GM18499 (cell line): ENCODE results near the gene KCNJ12.
A peak's percentile ranks its signal among the peaks of the same experiment; 100 is the strongest.
"Not testable (repeated sequence)": the region's sequence is repeated elsewhere in the genome, so short reads cannot be mapped to it uniquely, and the experiment has no call there.

Experiments used
- ATAC-seq: cut with Tn5 transposase; IDR thresholded peaks from one replicate; pipeline ENCODE4 v1.9.1; 2021; ENCODE audit warnings: moderate number of reproducible peaks; ENCODE audit not compliant: insufficient read depth, unreplicated experiment

KCNJ12 gene

DNA sequence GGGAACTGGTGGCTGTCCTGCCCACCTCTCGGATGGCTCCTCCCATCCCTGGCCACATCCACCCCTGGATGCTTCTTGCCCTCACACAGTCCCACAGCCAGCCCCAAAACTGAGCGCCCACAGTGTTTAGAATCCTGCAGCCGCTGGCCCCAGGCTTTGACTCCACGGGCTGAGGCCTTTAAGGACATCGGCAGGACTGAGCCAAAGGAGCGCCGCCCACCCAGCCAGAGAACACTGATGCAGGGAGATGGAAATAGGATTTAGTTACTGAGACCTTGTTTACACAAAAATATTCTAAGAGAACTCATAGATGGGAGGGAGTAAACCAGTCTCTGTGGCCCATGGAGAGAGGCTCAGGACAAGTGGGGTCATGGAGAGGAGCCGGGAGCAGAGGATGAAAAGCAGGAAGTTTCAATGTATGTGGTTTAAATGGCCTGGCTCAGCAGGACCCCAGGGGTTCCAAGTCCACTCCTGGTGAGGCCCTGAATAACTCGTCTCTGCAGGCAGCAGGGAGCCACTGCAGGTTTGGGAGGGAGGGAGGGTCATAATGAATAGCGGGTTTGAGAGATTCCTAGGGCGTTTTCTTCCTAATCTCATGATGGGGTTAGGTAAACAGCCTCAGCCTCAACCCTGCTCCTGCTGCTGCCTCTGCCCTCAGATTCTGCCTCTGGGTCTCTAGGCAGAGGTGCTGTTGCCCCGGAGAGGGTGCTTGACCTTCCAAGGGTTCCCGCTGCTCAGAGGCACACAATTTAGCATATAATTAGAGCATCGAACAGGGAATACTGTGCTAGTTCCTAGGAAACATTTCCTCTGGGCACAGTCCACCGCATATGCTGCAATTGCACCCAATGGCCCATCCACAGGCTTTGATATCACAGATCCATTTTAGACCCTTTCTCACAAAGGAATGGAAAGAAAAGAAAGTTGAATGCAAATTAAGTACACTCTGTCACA lies 61.0 kb downstream of the KCNJ12 start:
- ATAC-seq = not testable (repeated sequence)

DNA sequence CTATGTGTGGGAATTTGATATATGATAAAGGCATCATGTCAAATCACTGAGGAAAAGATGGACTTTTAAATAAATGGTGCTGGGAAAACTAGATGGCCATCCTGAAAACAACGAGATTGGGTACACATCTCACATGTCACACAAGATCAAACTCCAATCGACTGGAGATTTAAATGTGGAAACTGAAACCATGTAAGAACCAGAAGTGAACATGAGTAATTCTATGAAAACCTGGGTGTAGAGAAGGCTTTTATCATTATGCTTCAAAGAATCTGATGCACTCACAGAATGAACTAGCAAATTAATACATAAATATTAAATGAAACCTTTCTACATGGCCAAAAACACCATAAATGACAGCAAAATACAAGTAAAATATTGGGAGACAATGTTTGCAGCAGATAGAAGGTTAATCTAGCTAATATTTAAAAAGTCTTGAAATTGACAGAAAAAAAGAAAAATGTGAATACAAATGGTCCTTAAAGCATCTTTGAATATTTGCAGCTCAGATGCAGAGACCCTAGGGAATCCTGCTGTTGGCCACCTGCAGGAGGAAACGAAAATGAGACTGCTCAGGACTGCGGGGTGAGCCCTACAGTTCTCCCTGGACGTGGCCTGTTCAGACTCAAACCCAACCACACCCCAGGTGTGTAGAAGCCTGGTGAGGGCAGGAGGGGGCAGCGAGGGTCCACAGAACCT lies 62.3 kb downstream of the KCNJ12 start:
- ATAC-seq = not testable (repeated sequence)

DNA sequence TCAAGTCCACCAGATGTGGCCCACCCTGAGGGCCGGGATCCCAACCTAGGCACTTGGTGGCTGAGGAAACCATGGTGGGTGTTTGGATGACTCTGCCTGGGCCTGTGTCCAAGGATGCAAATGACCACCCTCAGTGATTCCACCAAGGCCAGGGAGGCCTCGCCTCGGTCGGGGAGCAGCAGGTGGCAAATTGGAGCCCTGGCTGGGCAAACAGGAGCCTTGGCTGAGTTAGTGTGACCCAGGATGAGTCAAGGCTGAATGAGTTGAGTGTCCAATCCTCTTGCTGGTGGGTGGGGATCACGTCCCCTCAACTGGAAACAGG lies 62.8 kb downstream of the KCNJ12 start:
- not testable (repeated sequence) for ATAC-seq

DNA sequence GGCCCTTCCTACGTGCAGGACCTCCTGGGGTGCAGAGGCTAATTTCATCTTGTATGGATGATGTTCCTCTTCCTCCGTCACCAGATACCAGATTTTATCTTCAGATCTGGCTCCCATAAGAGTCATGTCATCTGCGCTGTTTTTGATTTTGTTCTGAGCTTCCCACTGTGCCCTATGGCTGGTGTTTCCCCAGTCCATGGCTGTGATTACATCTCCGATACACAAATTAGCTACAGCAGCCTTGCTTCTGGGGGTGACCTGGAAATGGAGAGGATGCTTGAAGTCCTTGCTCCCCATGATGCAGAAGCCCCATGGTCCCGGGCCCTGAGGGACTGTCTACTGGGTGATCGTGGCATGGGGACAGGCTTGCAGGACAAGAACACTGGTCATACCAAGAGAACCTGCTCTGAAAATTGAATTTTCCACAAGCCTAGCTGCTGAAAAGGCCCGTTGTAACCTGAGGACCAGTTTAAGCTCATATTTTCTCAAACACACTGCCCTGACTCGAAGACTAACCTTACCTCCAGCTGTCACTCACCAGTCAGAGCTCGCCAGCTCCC lies 69.0 kb downstream of the KCNJ12 start:
- ATAC-seq = no peak

DNA sequence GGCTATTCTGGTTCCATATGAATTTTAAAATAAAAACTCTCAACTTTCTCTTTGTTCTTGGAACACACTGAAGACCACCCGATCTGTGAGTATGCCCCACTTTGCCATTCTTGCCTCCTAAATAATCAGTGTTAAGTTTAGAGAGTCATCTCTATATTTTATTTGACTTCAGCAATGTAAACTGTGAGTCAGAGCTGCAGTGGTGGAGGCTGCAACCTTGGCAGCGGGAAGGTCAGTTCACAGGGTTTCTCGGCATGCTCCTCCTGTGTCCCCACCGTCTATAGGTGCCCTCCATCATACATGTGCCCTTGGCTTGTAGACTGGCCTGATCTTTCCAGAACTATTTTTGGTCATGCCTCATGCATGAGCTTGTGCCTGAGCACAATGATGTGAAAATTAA lies 71.4 kb downstream of the KCNJ12 start:
- ATAC-seq = not testable (repeated sequence)

DNA sequence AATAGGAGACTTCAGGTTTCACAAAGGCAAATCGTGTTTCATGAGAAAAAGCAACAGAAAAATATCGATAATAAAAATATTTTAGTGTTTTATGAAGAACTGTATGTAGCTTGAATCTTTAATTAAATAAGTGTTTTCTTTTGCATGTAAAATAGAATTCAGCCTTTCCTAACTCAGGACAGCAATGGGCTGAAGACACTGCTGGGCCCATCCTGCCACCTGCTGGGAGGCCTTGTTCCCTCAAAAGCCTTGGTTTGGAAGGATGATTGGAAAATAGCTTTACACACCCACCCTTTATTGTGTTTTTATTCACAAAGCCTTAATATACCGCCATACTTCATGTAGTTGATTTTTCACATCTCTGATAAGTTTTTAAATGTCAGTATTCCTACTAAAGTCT lies 73.7 kb downstream of the KCNJ12 start:
- ATAC-seq = not testable (repeated sequence)

DNA sequence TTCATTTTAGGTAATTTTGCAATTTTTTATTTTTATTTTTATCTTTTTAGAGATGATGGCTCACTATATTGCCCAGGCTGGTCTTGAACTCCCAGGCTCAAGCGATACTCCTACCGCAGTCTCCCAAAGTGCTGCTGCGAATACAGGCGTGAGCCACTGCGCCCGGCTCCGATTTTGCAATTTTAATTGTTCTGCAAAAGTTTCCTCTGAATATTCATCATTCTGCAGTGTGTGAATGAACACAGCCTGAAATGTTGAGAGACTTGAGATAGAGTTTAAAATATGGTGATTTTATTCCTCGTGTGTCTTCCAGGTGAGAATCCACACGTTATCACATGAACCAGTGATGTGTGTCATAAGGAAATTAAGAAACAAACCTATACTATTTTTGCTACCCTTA lies 75.8 kb downstream of the KCNJ12 start:
- ATAC-seq = no peak

DNA sequence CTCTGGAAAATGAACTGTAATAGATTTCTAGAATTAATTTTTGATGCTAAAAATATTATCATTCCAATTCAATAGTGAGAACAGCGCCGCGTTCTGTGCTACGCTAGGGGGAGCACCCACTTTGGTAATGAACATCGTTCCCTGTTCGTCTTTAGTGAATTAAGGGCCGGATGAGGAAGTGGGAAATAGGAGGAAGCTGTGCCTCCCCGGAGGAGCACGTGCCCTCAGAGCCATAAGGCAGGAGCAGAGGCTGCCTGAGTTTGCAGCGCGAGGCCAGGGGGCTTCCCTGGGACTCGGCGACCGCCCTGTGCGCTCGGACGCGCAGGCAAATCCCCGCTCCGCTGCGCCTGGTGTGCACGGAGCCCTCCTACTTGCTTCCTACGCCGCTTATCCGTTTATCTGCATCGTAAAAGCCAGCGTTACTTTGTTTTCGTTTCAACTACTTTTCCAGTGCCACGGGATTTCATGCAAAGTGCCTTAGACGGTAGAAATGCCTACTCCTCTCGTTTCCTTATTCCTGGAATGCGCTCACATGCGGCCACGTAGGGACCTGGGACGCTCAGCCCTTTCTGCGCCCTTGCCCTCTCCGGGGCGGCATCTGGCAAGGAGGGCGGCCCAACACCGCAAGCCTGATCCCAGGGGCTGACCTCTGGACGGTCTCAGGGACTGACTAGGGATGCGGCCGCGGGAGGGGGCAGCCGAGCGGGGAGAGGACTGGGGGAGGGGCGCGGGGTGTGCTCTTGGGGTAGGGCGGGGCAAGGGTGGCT lies 76.4 kb downstream of the KCNJ12 start:
- no peak for ATAC-seq

DNA sequence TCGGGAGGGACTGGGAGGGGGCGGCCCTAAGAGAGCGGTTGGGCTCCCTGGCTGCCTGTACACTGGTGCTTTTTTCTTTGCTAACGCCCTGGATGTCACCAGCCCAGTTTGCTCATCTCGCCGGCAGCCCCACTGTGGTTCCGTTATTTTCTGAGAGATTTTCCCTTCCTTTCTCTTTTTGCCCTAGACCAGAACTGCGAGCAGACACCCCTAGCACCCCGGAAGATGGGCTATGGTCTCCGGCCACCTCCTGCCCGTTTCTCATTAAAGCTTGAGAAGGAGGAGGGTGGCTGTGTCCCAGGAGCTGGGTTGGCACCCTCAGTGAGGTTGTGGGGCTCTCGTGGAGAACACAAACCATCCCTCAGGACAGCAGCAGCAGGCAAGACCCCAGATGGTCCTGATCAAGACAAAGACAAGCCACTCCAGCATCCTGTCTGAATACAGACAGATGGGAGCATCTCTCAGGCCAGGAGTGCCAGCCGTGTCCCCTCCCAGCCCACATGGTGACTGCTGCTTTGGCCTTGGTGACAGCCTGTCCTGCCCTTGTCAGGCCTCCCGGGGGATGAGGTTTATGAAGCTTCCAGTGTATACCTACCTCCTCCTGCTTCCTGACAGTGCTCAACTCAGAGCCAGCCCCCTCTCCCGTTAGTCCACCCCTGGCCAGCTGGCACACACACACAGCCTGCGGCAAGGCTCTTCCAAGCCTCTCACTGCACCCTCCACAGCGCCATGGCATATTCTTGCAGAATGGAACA lies 77.2 kb downstream of the KCNJ12 start:
- ATAC-seq = no peak

DNA sequence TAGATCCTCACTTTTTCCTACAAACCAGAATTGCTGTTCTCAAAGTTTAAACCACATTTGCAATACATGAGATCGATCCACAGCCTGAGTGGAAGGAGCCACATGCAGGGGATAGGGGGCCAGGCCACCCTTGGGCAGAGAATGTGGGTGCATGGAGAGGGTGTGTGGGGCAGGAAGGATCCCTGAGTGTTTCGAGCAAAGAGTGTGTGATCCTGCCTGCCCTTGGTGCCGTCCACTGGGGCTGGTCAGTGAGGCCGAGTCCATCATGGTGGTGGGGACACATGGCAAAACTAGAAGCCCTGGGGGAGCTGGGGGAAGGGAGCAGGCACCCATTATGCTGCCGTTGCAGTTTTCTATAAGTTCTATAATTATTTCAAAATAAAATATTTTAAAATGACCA lies 77.8 kb downstream of the KCNJ12 start:
- ATAC-seq = not testable (repeated sequence)

DNA sequence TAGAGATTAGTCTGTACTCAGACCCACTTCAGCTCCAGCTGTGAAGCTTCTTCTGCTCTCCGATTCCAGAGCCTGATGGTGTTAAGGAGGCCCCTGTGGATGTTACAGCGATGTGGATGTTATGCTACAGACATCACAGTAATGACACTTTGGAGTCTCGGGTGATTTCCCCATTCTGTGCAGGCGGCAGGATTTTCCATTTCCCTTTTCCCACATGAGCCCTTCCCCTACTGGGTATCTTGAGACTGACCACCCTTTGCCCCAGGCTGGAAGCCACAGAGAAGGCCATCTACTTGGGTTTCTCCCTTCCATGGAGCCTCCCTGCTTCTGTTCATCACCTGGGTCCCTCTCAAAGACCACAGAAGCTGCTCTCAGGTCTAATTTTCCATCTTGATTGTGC lies 78.3 kb downstream of the KCNJ12 start:
- ATAC-seq = no peak

DNA sequence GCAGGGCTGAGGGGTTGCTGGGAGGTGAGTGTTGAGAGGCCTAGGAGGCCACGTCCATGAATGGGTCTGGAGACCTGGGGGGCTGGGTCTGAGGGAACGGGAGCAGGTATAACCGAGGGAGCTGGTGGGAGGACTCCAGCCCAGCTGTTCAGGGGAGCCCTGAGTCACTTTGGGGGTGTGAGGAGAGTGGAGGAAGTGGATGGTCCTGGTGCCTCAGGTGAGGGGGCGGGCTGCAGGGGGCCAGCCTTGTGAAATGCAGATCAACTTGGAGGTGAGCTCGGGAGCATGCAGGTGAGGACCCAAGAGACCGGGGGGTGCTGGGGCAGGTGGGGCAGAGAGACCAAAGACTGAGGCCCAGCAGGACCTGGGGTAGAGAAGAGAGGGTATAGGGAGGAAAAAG lies 79.6 kb downstream of the KCNJ12 start:
- ATAC-seq = no peak

DNA sequence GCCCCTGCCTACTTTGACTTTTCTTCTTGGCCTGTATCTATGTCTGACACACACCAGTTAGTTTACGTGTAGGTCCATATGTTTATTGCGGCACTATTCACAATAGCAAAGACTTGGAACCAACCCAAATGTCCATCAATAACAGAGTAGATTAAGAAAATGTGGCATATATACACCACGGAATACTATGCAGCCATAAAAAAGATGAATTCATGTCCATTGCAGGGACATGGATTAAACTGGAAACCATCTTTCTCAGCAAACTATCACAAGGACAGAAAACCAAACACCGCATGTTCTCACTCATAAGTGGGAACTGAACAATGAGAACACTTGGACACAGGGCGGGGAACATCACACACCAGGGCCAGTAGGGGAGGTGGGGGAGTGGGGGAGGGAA lies 80.3 kb downstream of the KCNJ12 start:
- ATAC-seq = not testable (repeated sequence)

DNA sequence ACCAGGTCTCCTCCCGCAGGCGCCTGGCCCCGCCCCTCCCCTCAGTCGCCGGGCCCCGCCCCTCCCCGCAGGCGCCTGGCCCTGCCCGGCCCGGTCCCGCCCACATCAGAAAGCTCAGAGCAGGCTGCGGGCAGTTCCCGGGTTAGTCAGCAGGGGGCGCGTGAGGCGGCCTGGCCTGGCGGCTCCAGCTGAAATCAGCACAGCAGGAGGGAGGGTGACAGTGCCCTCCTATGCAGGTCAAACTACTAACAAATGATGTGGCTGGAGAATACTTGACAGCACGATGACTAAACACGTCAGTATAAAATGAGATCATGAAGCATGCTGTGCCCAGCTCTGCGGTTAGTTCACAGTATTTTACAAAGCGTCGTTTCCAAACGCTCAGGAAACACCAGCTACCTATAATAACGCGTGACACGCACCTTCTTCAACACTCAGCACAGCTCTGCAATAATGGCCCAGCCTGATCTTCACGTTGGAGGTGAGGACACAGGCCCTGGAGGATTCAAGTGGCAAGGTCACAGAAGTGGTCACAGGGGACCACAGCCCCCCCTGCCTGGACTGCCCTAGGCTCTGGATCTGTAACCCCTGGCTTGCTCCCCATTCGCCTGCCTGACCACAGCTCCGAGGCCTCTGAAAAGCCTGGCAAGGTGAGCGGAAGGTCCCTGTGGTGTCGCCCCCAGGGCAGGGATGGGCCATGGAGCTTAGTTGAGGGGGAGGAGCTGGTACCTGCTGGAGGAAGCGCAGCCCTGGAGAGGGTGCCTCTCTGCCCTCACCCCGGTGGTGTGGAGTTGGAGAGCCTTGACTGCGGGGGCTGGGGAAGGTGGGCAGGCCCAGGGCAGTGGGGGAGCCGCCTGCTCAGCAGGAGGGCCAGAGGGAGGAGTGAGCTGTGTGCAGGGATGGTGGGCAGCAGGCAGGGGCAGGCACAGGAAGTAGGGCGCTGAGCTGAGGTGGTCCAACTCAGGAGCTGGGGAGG lies 81.2 kb downstream of the KCNJ12 start:
- peak; percentile 60 for ATAC-seq

DNA sequence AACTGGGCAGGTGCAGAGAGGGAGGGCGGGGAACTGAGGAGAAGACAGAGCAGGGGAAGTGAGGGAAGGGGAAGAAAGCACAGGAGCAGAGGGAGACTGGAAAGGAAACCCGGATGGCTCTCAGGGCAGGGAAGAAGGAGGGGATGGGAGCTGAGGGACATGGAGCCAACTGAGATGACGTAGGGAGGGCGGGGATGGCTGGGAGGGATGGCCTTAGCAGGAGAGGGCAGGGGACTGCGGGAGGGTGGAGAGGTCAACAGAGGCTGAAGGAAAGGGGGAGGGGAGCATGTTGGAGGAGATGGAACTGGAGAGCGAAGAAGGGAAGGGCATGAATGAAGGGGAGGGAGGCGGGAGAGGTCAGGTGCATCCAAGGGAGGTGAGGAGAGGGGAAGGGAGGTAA lies 81.9 kb downstream of the KCNJ12 start:
- no peak for ATAC-seq

DNA sequence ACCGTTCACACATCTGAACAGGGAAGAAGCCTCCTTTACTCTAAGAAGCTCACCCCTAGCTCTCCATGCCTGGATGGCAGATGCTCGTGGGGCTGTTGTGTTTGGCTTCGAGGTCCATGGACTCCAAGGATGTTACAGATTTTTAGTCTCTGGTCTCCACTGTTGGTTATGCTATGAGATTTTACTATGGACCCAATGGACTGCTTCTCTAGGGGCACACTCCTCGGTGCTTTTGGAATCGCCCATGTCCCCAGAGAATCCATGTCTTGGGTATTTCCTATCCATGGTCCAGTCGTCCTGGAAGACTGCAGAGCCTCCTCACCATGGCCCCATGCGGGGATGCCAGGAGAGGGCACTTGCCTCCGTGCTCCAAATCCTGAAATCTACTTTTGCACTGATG lies 83.4 kb downstream of the KCNJ12 start:
- no peak for ATAC-seq

DNA sequence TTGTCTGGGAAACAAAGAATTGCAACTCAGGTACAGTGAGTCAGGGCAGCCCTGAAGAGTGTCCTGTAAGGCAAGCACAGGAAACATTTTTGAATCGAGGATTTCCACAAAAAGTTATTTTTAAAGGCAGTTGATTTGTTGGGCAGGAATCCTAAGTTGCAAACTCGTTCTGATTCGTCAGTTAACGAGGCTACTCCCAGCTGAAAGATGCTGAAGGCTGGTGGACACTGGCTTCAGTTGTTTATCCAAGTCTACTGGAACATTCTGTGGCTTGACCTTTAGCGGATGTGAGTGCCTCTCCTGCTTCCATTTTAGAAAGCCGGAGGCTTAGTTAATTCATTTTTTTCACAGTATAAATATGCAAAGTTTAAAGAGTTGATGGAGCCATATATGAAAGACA lies 84.2 kb downstream of the KCNJ12 start:
- ATAC-seq = no peak

DNA sequence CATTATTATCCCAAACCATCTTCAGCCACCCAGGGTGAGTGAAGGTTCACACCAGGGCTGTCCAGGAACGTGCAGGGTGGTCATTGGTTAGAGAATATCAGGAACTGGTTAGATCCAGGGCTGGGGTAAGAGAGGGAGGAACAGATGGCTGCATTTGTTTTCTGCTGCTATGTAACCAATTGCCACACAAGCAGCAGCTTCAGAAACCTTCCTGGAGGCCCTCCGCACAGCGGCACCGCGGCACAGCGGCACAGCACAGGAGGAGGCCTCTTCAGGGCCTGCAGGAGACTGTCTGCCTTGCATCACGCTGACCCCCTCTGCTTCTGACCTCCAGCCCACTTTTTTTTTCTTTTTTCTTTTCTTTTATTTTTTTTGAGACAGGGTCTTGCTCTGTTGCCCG lies 86.1 kb downstream of the KCNJ12 start:
- no peak for ATAC-seq

DNA sequence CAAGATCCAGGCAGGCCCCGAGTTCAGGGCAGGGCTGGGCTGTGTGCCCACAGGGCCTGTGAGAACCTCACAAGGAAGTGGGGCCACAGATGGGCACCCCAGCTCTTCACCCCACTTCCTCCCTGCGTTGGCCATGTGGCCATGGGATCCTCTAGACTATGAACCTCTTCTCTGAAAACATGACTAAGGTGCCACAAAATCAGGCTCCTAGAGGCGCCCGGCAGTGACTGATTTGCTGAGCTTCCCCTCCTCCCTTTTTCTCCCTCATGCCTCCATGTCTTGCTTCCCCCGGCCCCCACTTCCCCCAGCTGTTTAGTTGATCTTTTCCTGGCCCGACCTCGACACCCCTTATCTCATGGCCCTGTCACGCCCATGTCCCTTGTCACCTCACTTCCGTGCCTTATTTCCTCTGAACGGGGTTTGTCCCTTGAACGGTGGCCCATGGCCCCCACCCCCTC lies 87.1 kb downstream of the KCNJ12 start:
- no peak for ATAC-seq
